RKO (cell line): Measurements from ENCODE around the gene DNASE1L2.

Experiments
- DNase-seq: peaks from one replicate; pipeline ENCODE4 v3.0.0-alpha.2; 2016; ENCODE audit warnings: low spot score

Gene DNASE1L2

GRCh38 chr16:2287916-2288547 lies 51.8 kb downstream of the DNASE1L2 start:
- no peak for DNase-seq
